Skeletal muscle cell (primary cell): ENCODE data around the gene EEF1G.
A peak's percentile ranks its signal among the peaks of the same experiment; 100 is the strongest.
"Not testable (repeated sequence)": the region's sequence is repeated elsewhere in the genome, so short reads cannot be mapped to it uniquely, and the experiment has no call there.

Source experiments
- DNase-seq: peaks from one replicate; pipeline ENCODE4 v3.0.0-alpha.2; 2010; ENCODE audit warnings: low read depth
- H3K4me3 ChIP-seq: 2 replicates; pipeline ENCODE4 v1.5.1; 2011; ENCODE audit warnings: low read depth, mild to moderate bottlenecking, control low read depth, low read length, moderate library complexity

The EEF1G gene

GRCh38 chr11:62558669-62559068 lies 15.0 kb downstream of the EEF1G start:
- DNase-seq = no peak
- H3K4me3 ChIP-seq = no peak overlapping the region

- H3K4me3 ChIP-seq = no peak overlapping the region
- no peak for DNase-seq
Measured at GRCh38 chr11:62556875-62557631, 16.6 kb downstream of the EEF1G start.

GRCh38 chr11:62556108-62556874 lies 17.4 kb downstream of the EEF1G start:
- DNase-seq = peak; percentile 93
- peak overlapping the region; percentile 23 for H3K4me3 ChIP-seq

- peak overlapping the region; percentile 23 for H3K4me3 ChIP-seq
- no peak for DNase-seq
Measured at GRCh38 chr11:62555464-62556107, 18.1 kb downstream of the EEF1G start.

GRCh38 chr11:62554387-62555167 lies 19.1 kb downstream of the EEF1G start:
- no peak for DNase-seq
- peak overlapping the region; percentile 41 for H3K4me3 ChIP-seq

- peak overlapping the region; percentile 41 for H3K4me3 ChIP-seq
- no peak for DNase-seq
Measured at GRCh38 chr11:62553839-62554361, 19.8 kb downstream of the EEF1G start.

- H3K4me3 ChIP-seq = peak overlapping the region; percentile 41
Measured at GRCh38 chr11:62553080-62553838, 20.4 kb downstream of the EEF1G start.

GRCh38 chr11:62552485-62553079 lies 21.1 kb downstream of the EEF1G start:
- no peak for DNase-seq
- peak overlapping the region; percentile 41 for H3K4me3 ChIP-seq

More at GRCh38 chr11:62553080-62553838, 20.4 kb downstream of the EEF1G start:
- DNase-seq = peak; percentile 83

GRCh38 chr11:62550478-62550877 lies 23.2 kb downstream of the EEF1G start:
- H3K4me3 ChIP-seq, DNase-seq: not testable (repeated sequence)

- no peak for DNase-seq
- no peak overlapping the region for H3K4me3 ChIP-seq
Measured at GRCh38 chr11:62548545-62549335, 25.0 kb downstream of the EEF1G start.

GRCh38 chr11:62547691-62548281 lies 25.9 kb downstream of the EEF1G start:
- DNase-seq = no peak
- H3K4me3 ChIP-seq = peak overlapping the region; percentile 97

- H3K4me3 ChIP-seq = peak overlapping the region; percentile 97
- no peak for DNase-seq
Measured at GRCh38 chr11:62546929-62547625, 26.6 kb downstream of the EEF1G start.

- peak within 1 kb of the TSS; percentile 97 for H3K4me3 ChIP-seq
- DNase-seq = no peak
Measured at GRCh38 chr11:62546244-62546928, 27.3 kb downstream of the EEF1G start, which contains the start of gene AHNAK. Gene AHNAK (minus strand): TSS chr11:62546806. CDS start chr11:62536098, 10,708 bp downstream.

GRCh38 chr11:62545437-62546243 lies 28.1 kb downstream of the EEF1G start:
- peak overlapping the region; percentile 97 for H3K4me3 ChIP-seq
- peak; percentile 82 for DNase-seq
